Peyer's patch (tissue), 4 donors: ENCODE data around the gene CDK5RAP3. TPM values are rescaled to one million over a fixed set of nuclear protein-coding genes. Genes with fewer than 3 reads are reported as not detected.
A peak's percentile ranks its signal among the peaks of the same experiment; 100 is the strongest.

ENCODE experiments used
- DNase-seq, 3 donors: peaks; one replicate each; pipeline ENCODE4 v3.0.0-alpha.2; 2017 to 2019
- H3K27ac ChIP-seq, 4 donors: fragments of 200-600 bp; sonication (generic); one replicate each; pipeline ENCODE4 v1.5.1; 2016 to 2019
- H3K27me3 ChIP-seq, 2 donors: fragments of 200-600 bp; sonication (generic); one replicate each; pipeline ENCODE4 v1.5.1; 2019
- H3K36me3 ChIP-seq, 3 donors: fragments of 200-600 bp; sonication (generic); one replicate each; pipeline ENCODE4 v1.5.1; 2016 to 2019
- H3K4me1 ChIP-seq, 4 donors: fragments of 200-600 bp; sonication (generic); one replicate each; pipeline ENCODE4 v1.5.1; 2016 to 2019
- H3K4me3 ChIP-seq, 4 donors: fragments of 200-600 bp; sonication (generic); 1 replicate in 3 of 4; 2 replicates in 1 of 4; pipeline ENCODE4 v1.5.1; 2016 to 2019; ENCODE audit warnings: mild to moderate bottlenecking in 1 of 4
- H3K9me3 ChIP-seq, 4 donors: fragments of 200-600 bp; sonication (generic); one replicate each; pipeline ENCODE4 v1.5.1; 2016 to 2019; ENCODE audit warnings: mild to moderate bottlenecking in 1 of 4
- POLR2A ChIP-seq, 2 donors: fragments of 450-650 bp; IDR thresholded peaks; one replicate each; pipeline ENCODE4 v1.5.1; 2017; ENCODE audit warnings: antibody characterized with exemption in 2 of 2, mild to moderate bottlenecking in 2 of 2, moderate library complexity in 2 of 2
- total RNA-seq, 4 donors: library from RNA; depleted of rRNA; stranded (reverse); fragments of >200 nt; gene quantifications; one replicate each; pipeline ENCODE4 v1.1.0, GENCODE V29; 2016
- TF ChIP-seq, protein P1 (sequence below), 6 experiments: fragments of 450-650 bp in 4 of 6; fragments of 200-600 bp in 2 of 6; sonication (generic) in 1 of 6; IDR thresholded peaks; one replicate each; pipeline ENCODE4 v1.5.1; 2017 to 2019; ENCODE audit warnings: antibody characterized with exemption in 6 of 6, mild to moderate bottlenecking in 3 of 6, moderate library complexity in 1 of 6

CDK5RAP3 gene
- total RNA-seq, 4 donors from 2014 or later, result 198 to 1,062 (median 553) TPM

DNA sequence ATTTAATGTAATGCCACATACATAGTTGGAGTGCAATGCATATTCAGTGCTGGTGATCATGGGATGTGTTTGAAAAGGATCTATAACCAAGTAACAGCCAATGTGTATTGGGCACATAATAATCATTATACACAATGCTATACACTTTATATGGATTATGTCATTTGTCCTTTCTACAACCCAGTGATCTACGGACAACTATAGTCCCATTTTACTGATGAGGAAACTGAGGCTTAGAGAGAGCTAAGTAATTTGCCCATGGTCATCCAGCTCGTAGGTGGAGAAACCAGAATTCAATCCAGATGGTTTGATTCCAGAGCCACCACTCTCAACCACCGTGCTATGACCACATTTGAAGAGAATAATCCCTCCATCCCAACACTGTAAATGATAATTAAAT lies 39.3 kb downstream of the CDK5RAP3 start:
- Histone ChIP-seq H3K36me3 (no peaks in the 10 kb centered on the region), H3K4me1 (peaks cover 0 to 14% (median 5%) of the 10 kb centered on the region in 4 donors), H3K27me3 (peaks cover 0 to 18% of the 10 kb centered on the region in 2 donors), H3K27ac (no peak overlapping the region), H3K4me3 (no peak overlapping the region), H3K9me3 (no peaks in the 10 kb centered on the region)
- no peak for DNase-seq
- TF ChIP-seq, protein P1, sequence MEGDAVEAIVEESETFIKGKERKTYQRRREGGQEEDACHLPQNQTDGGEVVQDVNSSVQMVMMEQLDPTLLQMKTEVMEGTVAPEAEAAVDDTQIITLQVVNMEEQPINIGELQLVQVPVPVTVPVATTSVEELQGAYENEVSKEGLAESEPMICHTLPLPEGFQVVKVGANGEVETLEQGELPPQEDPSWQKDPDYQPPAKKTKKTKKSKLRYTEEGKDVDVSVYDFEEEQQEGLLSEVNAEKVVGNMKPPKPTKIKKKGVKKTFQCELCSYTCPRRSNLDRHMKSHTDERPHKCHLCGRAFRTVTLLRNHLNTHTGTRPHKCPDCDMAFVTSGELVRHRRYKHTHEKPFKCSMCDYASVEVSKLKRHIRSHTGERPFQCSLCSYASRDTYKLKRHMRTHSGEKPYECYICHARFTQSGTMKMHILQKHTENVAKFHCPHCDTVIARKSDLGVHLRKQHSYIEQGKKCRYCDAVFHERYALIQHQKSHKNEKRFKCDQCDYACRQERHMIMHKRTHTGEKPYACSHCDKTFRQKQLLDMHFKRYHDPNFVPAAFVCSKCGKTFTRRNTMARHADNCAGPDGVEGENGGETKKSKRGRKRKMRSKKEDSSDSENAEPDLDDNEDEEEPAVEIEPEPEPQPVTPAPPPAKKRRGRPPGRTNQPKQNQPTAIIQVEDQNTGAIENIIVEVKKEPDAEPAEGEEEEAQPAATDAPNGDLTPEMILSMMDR (IDR thresholded peaks at IDR 0.05), result no peak
- no peak for TF ChIP-seq POLR2A (IDR thresholded peaks at IDR 0.05)

DNA sequence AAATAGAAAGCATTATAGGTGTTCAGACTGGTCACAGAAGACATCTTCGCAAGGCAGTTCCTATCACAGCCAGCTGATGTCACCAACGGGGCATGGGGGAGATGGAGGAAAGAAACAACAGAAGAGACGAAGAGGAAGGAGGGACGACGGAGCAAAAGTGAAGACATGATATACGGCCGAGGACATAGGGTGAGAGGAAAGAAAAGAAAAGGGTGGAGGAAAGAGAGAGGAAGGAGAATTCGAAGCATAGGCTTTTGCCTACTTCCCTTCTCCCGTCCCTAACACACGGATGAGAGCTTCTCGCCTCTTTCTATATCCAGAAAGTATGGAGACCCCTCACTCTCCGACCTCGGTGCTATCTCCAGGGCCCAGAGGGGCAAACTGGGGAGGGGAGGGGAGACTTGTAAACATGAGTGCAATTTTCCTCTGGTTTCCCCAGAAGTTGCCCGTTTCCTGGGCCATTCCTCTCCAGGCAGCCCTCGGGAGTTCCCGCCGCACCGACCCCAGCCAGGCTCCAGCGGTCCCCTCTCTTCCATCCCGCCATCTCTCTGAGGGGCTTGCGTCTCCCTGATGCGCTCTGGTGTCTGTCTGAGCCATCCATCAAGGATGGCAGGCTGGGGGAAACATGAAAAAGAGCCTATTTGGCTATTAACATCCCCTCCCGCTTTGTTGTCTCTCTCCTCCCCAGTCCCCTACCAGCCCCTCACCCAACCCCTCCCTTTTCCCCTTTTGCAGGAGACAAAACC lies 40.7 kb downstream of the CDK5RAP3 start:
- peaks cover 0 to 18% of the 10 kb centered on the region in 2 donors for H3K27me3 ChIP-seq
- peaks cover 0 to 14% (median 5%) of the 10 kb centered on the region in 4 donors for H3K4me1 ChIP-seq
- H3K9me3 ChIP-seq, result no peaks in the 10 kb centered on the region
- H3K36me3 ChIP-seq, result no peaks in the 10 kb centered on the region
- no peak for TF ChIP-seq POLR2A (IDR thresholded peaks at IDR 0.05)
- TF ChIP-seq, protein P1 (IDR thresholded peaks at IDR 0.05), result peak; percentile 40 to 50 (median 44)
- H3K4me3 ChIP-seq, result peak overlapping the region; percentile 16 to 40 (median 32)
- H3K27ac ChIP-seq, result peak overlapping the region in 1 of 4 donors; percentile 21
- peak in 2 of 3 donors; percentile 63 to 73 for DNase-seq

DNA sequence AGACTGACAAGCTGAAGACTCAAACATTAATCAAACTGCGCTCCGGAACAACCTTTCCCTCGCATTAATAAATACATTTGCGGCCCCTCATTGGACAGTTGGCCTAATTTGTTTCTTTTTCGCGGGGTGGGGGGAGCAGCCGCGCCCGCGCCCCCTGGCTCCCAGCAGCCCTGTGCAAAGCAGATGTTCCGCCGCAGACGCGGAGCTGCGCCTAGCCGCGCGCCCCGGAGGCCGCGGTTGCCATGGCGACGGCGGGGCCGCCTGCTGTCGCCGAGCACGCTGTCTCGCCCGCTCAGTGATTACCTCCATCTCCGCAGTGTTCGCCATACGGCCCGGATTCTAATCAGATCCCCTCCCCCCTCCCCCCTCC lies 41.2 kb downstream of the CDK5RAP3 start:
- Histone ChIP-seq H3K4me3 (peak overlapping the region; percentile 16 to 40 (median 32)), H3K4me1 (peaks cover 0 to 14% (median 5%) of the 10 kb centered on the region in 4 donors), H3K27me3 (peaks cover 0 to 18% of the 10 kb centered on the region in 2 donors), H3K36me3 (no peaks in the 10 kb centered on the region), H3K9me3 (no peaks in the 10 kb centered on the region), H3K27ac (peak overlapping the region in 1 of 4 donors; percentile 21)
- TF ChIP-seq, protein P1 (IDR thresholded peaks at IDR 0.05), result no peak
- no peak for TF ChIP-seq POLR2A (IDR thresholded peaks at IDR 0.05)
- peak in 2 of 3 donors; percentile 70 to 81 for DNase-seq

DNA sequence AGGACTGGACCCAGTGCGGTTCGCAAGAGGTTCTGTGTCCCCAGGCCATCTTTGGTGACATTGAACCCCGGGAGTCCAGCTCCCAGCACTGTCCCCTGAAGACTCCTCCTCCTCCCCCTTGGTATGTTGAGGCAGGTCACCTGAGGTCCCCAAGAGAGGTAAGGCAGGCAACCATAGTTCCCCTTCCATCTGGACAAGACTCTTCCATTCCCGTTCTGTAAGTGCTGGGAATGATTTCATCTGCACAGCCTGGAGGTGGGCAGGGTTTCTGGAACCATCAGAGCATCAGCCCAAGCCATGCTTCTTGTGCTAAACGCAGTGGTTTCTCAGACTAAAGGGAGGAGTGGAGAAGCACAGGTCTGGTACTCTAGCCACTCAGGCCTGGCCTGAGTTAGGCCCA lies 41.7 kb downstream of the CDK5RAP3 start:
- peaks cover 0 to 18% of the 10 kb centered on the region in 2 donors for H3K27me3 ChIP-seq

DNA sequence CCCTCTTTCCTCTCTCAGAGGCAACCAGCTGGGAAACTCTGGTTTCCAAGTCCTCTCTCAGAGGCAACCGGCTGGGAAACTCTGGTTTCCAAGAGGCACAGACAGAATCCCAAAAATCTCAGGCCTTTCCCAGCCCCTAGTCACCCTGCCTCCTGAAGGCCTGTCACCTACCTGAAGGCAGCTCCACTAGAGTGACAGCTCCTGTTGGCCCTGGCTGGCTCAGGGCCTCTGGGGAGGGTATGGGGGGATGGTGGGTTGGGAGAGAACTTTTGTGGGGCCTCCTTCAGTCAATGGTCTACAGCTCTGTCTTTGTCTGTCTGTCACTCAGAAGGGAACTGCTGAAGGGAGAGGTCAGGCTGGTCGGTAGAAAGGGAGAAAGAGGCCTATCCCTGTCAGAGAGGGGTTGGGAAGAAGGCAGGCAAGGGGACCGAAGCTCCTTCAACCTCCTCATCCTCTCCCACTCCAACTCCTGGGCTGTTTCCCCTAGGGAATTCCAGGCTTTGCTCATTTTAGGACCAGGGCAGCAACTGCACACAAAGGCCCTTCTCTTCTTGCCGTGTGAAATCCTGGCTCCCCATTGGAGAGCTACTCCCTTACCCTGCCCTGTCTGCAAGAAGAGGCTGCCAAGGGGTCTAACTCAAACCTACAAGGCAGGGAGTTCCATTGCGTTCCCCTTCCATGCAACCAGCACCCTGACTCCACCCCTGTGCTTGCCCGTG lies 43.1 kb downstream of the CDK5RAP3 start:
- no peak for DNase-seq
- Histone ChIP-seq H3K4me1 (peaks cover 0 to 17% (median 7%) of the 10 kb centered on the region in 4 donors), H3K9me3 (no peaks in the 10 kb centered on the region), H3K27me3 (peaks cover 0 to 18% of the 10 kb centered on the region in 2 donors), H3K36me3 (no peaks in the 10 kb centered on the region), H3K4me3 (no peak overlapping the region), H3K27ac (no peak overlapping the region)
- TF ChIP-seq, protein P1 (IDR thresholded peaks at IDR 0.05), result no peak
- no peak for TF ChIP-seq POLR2A (IDR thresholded peaks at IDR 0.05)

More for the DNA sequence above, 41.7 kb downstream of the CDK5RAP3 start:
- no peak for DNase-seq
- Histone ChIP-seq H3K4me1 (peaks cover 0 to 14% (median 6%) of the 10 kb centered on the region in 4 donors), H3K9me3 (no peaks in the 10 kb centered on the region), H3K27ac (peak overlapping the region in 1 of 4 donors; percentile 21), H3K36me3 (no peaks in the 10 kb centered on the region), H3K4me3 (peak overlapping the region in 2 of 4 donors; percentile 30 to 40)
- TF ChIP-seq POLR2A (IDR thresholded peaks at IDR 0.05), result no peak
- TF ChIP-seq, protein P1 (IDR thresholded peaks at IDR 0.05), result no peak
